Progenitor cell of endocrine pancreas (in vitro differentiated cells): Measurements from ENCODE around the gene TUFT1. TPM values are rescaled to one million over a fixed set of nuclear protein-coding genes. Genes with fewer than 3 reads are reported as not detected.

Source experiments
- DNase-seq: peaks from one replicate; pipeline ENCODE4 v3.0.0; 2021; ENCODE audit warnings: low spot score; ENCODE audit not compliant: unreplicated experiment
- H3K27ac Mint-ChIP-seq: 2 replicates; pipeline ENCODE4 v1.8.0; 2021; ENCODE audit warnings: mild to moderate bottlenecking, moderate library complexity, mixed read lengths
- H3K27me3 Mint-ChIP-seq: 2 replicates; pipeline ENCODE4 v1.8.0; 2021; ENCODE audit warnings: mixed read lengths
- H3K36me3 Mint-ChIP-seq: 2 replicates; pipeline ENCODE4 v1.8.0; 2022; ENCODE audit warnings: mixed read lengths; ENCODE audit not compliant: insufficient read depth
- H3K4me1 Mint-ChIP-seq: 2 replicates; pipeline ENCODE4 v1.8.0; 2021; ENCODE audit warnings: low read depth, mixed read lengths
- H3K4me3 Mint-ChIP-seq: 2 replicates; pipeline ENCODE4 v1.8.0; 2021; ENCODE audit warnings: low read depth, mild to moderate bottlenecking, moderate library complexity, mixed read lengths
- H3K9me3 Mint-ChIP-seq: 2 replicates; pipeline ENCODE4 v1.8.0; 2021; ENCODE audit warnings: low read depth, mixed read lengths
- total RNA-seq: library from RNA; stranded (reverse); gene quantifications from 2 replicates; pipeline ENCODE4 v1.2.1, GENCODE V29; 2021
- TF ChIP-seq, protein P1 (sequence below): fragments of 200-600 bp; sonication (generic); IDR thresholded peaks from one replicate; pipeline ENCODE4 v1.5.0; 2021; ENCODE audit warnings: antibody characterized with exemption, mild to moderate bottlenecking; ENCODE audit not compliant: unreplicated experiment

TUFT1 gene
- total RNA-seq, 1 donor from 2014 or later = 12.5 TPM

DNA sequence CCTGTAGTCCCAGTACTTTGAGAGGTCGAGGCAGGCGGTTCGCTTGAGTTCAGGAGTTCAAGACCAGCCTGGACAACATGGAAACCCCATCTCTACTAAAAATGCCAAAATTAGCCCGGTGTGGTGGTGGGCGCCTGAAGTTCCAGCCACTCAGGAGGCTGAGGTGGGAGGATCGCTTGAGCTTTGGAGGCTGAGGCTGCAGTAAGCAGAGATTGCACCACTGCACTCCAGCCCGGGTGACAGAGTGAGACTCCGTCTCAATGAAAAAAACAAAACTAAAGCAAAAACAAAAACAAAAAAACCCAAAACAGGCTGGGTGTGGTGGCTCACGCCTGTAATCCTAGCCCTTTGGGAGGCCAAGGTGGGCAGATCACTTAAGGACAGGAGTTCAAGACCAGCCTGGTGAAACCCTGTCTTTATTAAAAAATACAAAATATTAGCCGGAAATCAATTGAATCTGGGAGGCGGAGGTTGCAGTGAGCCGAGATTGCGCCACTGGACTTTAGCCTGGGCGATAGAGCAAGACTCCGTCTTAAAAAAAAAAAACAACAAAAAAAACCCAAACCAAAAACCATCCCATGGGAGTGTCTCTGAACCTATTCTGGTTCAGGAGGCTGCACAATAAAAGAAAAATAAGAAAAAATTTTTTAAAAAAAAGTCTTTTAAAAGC, 30.6 kb upstream of the TUFT1 start:
- Mint-ChIP-seq H3K4me3 (peak overlapping the region; percentile 43), H3K27me3 (no peaks in the 10 kb centered on the region), H3K36me3 (peaks cover 1% of the 10 kb centered on the region), H3K9me3 (no peaks in the 10 kb centered on the region), H3K27ac (peak overlapping the region; percentile 98), H3K4me1 (peaks cover 36% of the 10 kb centered on the region)
- DNase-seq = no peak
- TF ChIP-seq, protein P1, sequence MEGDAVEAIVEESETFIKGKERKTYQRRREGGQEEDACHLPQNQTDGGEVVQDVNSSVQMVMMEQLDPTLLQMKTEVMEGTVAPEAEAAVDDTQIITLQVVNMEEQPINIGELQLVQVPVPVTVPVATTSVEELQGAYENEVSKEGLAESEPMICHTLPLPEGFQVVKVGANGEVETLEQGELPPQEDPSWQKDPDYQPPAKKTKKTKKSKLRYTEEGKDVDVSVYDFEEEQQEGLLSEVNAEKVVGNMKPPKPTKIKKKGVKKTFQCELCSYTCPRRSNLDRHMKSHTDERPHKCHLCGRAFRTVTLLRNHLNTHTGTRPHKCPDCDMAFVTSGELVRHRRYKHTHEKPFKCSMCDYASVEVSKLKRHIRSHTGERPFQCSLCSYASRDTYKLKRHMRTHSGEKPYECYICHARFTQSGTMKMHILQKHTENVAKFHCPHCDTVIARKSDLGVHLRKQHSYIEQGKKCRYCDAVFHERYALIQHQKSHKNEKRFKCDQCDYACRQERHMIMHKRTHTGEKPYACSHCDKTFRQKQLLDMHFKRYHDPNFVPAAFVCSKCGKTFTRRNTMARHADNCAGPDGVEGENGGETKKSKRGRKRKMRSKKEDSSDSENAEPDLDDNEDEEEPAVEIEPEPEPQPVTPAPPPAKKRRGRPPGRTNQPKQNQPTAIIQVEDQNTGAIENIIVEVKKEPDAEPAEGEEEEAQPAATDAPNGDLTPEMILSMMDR = no peak

GRCh38 chr1:151510020-151510405, 30.1 kb upstream of the TUFT1 start:
- DNase-seq = no peak
- Mint-ChIP-seq H3K9me3 (no peaks in the 10 kb centered on the region), H3K27ac (peak overlapping the region; percentile 98), H3K4me1 (peaks cover 40% of the 10 kb centered on the region), H3K4me3 (peak overlapping the region; percentile 91), H3K36me3 (peaks cover 1% of the 10 kb centered on the region), H3K27me3 (no peaks in the 10 kb centered on the region)
- TF ChIP-seq, protein P1 = no peak

- Mint-ChIP-seq H3K4me1 (peaks cover 41% of the 10 kb centered on the region), H3K36me3 (peaks cover 1% of the 10 kb centered on the region), H3K27me3 (no peaks in the 10 kb centered on the region), H3K27ac (peak overlapping the region; percentile 98), H3K9me3 (no peaks in the 10 kb centered on the region), H3K4me3 (peak overlapping the region; percentile 91)
- TF ChIP-seq, protein P1 = no peak
- DNase-seq = no peak
These were observed 29.5 kb upstream of the TUFT1 start for GRCh38 chr1:151510614-151510956.

DNA sequence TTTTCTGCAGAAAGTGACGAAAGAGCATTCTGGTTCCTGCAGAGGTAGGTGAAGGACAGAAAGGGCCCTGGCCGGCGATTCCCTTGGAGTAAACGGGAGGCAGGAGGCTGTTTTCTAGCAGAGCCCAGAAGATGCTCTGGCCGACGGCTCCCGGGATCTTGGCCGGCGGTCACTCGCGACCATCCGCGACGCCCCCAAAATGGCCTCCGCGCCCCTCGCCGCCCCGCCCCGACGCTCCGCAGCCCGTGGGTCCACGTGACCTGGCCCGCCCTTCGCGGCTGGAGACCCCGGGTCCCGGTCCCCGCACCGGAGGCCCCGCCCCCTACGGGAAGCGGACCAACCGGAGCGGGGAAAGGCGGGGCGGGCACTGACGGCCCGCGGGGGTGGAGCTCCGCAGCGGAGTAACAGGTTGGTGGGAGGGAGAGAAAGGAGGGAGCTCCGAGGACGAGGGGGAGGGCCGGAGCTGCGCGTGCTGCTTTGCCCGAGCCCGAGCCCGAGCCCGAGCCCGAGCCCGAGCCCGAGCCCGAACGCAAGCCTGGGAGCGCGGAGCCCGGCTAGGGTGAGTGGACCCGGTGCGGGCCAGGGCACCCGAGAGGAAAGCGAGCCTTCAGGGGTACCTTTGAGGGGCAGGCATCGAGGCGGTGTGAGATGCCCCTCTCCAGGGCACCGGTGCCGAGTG, 29.0 kb upstream of the TUFT1 start, which contains the start of gene CGN:
Gene CGN, plus strand, starts transcription at position 431 of the 679 bp plus-strand sequence. CDS start 7,133 bp downstream, outside the sequence.
- H3K27ac Mint-ChIP-seq = peak within 1 kb of the TSS; percentile 99
- peaks cover 3% of the 10 kb centered on the region for H3K36me3 Mint-ChIP-seq
- H3K9me3 Mint-ChIP-seq = no peaks in the 10 kb centered on the region
- peak; percentile 94 for DNase-seq
- H3K4me3 Mint-ChIP-seq = peak within 1 kb of the TSS; percentile 91
- H3K4me1 Mint-ChIP-seq = peaks cover 43% of the 10 kb centered on the region
- TF ChIP-seq, protein P1 = no peak
- no peaks in the 10 kb centered on the region for H3K27me3 Mint-ChIP-seq

DNA sequence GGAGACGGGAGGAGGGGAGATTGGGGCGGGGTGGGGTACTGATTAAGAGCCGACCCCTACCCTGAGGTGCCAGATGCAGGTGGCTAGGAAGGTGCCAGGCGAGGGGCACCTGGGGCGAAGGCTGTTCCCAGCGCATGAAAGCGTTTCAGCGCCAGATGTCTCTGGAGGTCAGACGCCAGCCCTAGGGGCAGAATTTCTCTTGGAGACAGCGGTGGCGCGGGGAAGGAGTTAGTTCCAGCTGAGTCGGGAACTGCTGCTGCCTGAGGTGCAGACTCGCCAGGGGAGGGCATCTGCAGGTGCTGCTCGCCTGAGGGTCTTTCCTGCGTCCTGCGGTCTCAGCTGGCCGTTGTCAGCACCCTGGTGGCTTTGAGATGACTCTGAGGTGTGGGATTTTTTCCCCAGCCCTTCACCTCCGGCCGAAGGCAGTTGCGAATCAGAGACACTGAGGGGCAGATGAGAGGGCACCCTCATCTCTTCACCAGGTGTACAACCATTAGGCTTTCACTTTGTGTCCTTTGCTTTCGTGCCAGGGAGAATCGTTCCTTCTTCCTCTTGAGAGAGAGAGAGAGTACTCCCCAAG, 28.4 kb upstream of the TUFT1 start:
- Mint-ChIP-seq H3K27ac (peak overlapping the region; percentile 99), H3K36me3 (peaks cover 4% of the 10 kb centered on the region), H3K9me3 (no peaks in the 10 kb centered on the region), H3K4me3 (peak overlapping the region; percentile 91), H3K4me1 (peaks cover 43% of the 10 kb centered on the region), H3K27me3 (no peaks in the 10 kb centered on the region)
- TF ChIP-seq, protein P1 = peak; percentile 14
- DNase-seq = peak; percentile 37
